ENCODE measurements around the gene ATP5PO. TPM values are rescaled to one million over a fixed set of nuclear protein-coding genes. Genes with fewer than 3 reads are reported as not detected.

ATP5PO gene, protein sequence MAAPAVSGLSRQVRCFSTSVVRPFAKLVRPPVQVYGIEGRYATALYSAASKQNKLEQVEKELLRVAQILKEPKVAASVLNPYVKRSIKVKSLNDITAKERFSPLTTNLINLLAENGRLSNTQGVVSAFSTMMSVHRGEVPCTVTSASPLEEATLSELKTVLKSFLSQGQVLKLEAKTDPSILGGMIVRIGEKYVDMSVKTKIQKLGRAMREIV
- total RNA-seq (2016; rRNA removed; fragmentation: Illumina TruSeq; extraction: Trizol) (256 and 343 TPM in 2 replicates), polyA plus RNA-seq (2011; rRNA removed) (210 and 297 TPM in 2 replicates), polyA minus RNA-seq (2011; rRNA and poly(A)+ RNA removed; ENCODE audit: low replicate concordance) (48.9 and 100 TPM in 2 replicates), Bru-seq, nascent RNA (percentile 95 among the genes with signal in this experiment), BruChase-seq, experiment 1, labeled RNA remaining after a 6-hour chase (percentile 98 among the genes with signal in this experiment), BruChase-seq, experiment 2, labeled RNA remaining after a 2-hour chase (percentile 97 among the genes with signal in this experiment)
- total RNA-seq (2016; cell fraction: cytosol; rRNA removed; fragmentation: Illumina TruSeq; extraction: Trizol; ENCODE audit: low read depth): 164 and 167 TPM in 2 replicates
- 249 and 372 TPM in 2 replicates for total RNA-seq (2016; cell fraction: insoluble cytoplasmic fraction; rRNA removed; fragmentation: Illumina TruSeq; extraction: Trizol)
- total RNA-seq (2016; cell fraction: membrane; rRNA removed; fragmentation: Illumina TruSeq; extraction: Trizol): 151 and 155 TPM in 2 replicates
- 91.7 and 110 TPM in 2 replicates for total RNA-seq (2016; cell fraction: nucleus; rRNA removed; fragmentation: Illumina TruSeq; extraction: Trizol)
- polyA plus RNA-seq (2011; cell fraction: cytosol; rRNA removed): 191 and 238 TPM in 2 replicates
- 57.6 and 58.8 TPM in 2 replicates for polyA plus RNA-seq (2011; cell fraction: nucleus; rRNA removed)
- 189 and 218 TPM in 2 replicates for polyA plus RNA-seq (2012)
- 156 and 166 TPM in 2 replicates for polyA plus RNA-seq (2016; cell fraction: cytosol; fragmentation: Illumina TruSeq; extraction: Trizol; ENCODE audit: low read depth)
- 387 and 430 TPM in 2 replicates for polyA plus RNA-seq (2016; cell fraction: insoluble cytoplasmic fraction; fragmentation: Illumina TruSeq; extraction: Trizol; ENCODE audit: low read depth)
- polyA plus RNA-seq (2016; cell fraction: membrane; fragmentation: Illumina TruSeq; extraction: Trizol; ENCODE audit: low read depth): 145 and 159 TPM in 2 replicates
- 154 and 160 TPM in 2 replicates for polyA plus RNA-seq (2016; cell fraction: nucleus; fragmentation: Illumina TruSeq; extraction: Trizol; ENCODE audit: insufficient read depth, low read depth)
- 42.2 and 52.1 TPM in 2 replicates for polyA minus RNA-seq (2011; cell fraction: cytosol; rRNA and poly(A)+ RNA removed)
- polyA minus RNA-seq (2011; cell fraction: nucleus; rRNA and poly(A)+ RNA removed): 34.6 and 39.2 TPM in 2 replicates
- long read RNA-seq, experiment 1, transcript ATP5PO-201 (7 exons, 932 nt): major isoform, 315 of 341 reads
- long read RNA-seq, experiment 1, partial matches to known transcripts: 15 of 341 reads
- long read RNA-seq, experiment 1, other reads (novel, unspliced or antisense): 10 of 341 reads
- long read RNA-seq, experiment 2, transcript ATP5PO-201 (7 exons, 932 nt): major isoform, 327 of 427 reads
- long read RNA-seq, experiment 2, partial matches to known transcripts: 64 of 427 reads
- long read RNA-seq, experiment 2, other reads (novel, unspliced or antisense): 36 of 427 reads

DNA sequence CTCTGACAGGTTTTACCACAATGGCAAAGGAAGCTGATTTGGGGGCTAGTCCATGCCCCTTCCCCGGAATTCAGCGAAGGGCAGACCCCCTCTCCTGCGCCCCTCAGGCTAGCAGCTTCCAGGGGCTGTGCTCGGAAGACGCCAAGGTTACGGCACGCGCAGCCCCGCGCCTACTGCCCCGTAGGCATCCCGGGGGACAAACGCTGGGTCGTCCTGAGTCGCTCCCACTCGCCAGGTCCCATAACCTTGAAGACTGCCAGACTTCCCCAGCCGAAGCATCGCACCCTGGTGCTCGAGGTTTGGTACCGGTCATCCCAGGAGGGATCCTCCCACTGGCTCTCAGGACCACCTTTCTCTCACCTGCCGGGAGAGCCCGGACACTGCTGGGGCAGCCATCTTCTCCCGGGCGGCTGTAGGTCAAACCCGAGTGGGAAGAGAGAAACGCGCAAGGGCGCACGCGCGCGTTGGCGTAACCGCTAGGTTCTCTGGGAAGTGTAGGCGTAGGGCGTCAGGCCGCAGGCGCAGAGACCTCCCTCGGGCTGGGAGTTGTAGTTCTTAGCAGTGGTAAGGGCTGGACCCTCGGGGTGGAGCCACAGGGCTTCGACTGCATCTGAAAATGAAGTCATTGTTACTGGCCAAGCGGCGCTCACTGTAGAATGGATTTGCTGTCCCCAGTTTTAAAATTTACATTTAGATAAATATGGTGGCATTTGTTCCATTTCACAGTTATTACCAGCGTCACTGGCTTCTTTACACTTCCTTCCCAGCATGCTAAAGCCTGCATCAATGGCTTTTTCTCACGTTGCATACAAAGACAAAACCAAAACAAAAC is at the start of gene ATP5PO:
Gene ATP5PO, minus strand, starts transcription at position 437 of the 832 bp plus-strand sequence. Its CDS starts 41 bp downstream, at position 396.
- WGBS (ENCODE audit: low lambda C conversion rate): 3% methylated on average over 21 of the region's 45 CpGs
- in situ Hi-C loops (cut with HindIII; ENCODE audit: extremely low pct_ligation_motif_present, low pct_unique_long_range_greater_than_20kb): no loop called here
- CTCF ChIA-PET (ENCODE audit: low intra/inter-chr PET ratio, low total read pairs): interaction anchor here (1.5 kb wide), 1 partner anchor 432 kb away, joined by 3 read pairs; no protein-coding TSS in a partner anchor
- TF ChIP-seq POLR2AphosphoS5 (IDR thresholded peaks at IDR 0.05; ENCODE audit: low read depth, low read length) (peak; percentile 97), ZNF292 (CRISPR knock-in tag; IDR thresholded peaks at IDR 0.05; ENCODE audit: borderline replicate concordance, low read depth) (0 out of 2 replicates have a peak, but pooled peaks have one; percentile 34), ATM (IDR thresholded peaks at IDR 0.05; ENCODE audit: borderline replicate concordance) (no peak), KLF15 (CRISPR knock-in tag; IDR thresholded peaks at IDR 0.05; ENCODE audit: borderline replicate concordance) (no peak), EP300 (IDR thresholded peaks at IDR 0.05; ENCODE audit: low read depth in 2 of 2, low read length in 2 of 2) (no peak), EP300 (CRISPR knock-in tag; IDR thresholded peaks at IDR 0.05; ENCODE audit: borderline replicate concordance) (no peak), ZFP36L2 (CRISPR knock-in tag; IDR thresholded peaks at IDR 0.05) (no peak), XRCC5 (optimal IDR thresholded peaks at IDR 0.05; ENCODE audit: low read length) (peak; percentile 66), GLI4 (CRISPR knock-in tag; IDR thresholded peaks at IDR 0.05; ENCODE audit: borderline replicate concordance) (no peak), DR1 (CRISPR knock-in tag; IDR thresholded peaks at IDR 0.05) (no peak), SPEN (CRISPR knock-in tag; IDR thresholded peaks at IDR 0.05; ENCODE audit: low read depth) (peak; percentile 63), ZNF772 (CRISPR knock-in tag; IDR thresholded peaks at IDR 0.05) (0 out of 2 replicates have a peak, but pooled peaks have one; percentile 22), ZNF776 (CRISPR knock-in tag; IDR thresholded peaks at IDR 0.05) (no peak), SOX5 (CRISPR knock-in tag; IDR thresholded peaks at IDR 0.05; ENCODE audit: borderline replicate concordance) (no peak), CENPT (CRISPR knock-in tag; IDR thresholded peaks at IDR 0.05; ENCODE audit: low read depth) (no peak), IRF2 (CRISPR knock-in tag; IDR thresholded peaks at IDR 0.05) (peak; percentile 89)
- TF ChIP-seq, protein P1, sequence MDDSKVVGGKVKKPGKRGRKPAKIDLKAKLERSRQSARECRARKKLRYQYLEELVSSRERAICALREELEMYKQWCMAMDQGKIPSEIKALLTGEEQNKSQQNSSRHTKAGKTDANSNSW (CRISPR knock-in tag; IDR thresholded peaks at IDR 0.05; ENCODE audit: borderline replicate concordance): no peak

More for the DNA sequence above, at the start of gene ATP5PO:
- DNase-seq (ENCODE audit: low spot score): peak; percentile 94
- Histone ChIP-seq H3K4me3 (replicated peaks in 1 of 3; ENCODE audit: insufficient read depth in 1 of 3, low read depth in 2 of 3, low read length in 3 of 3) (peak within 1 kb of the TSS; percentile 90 to 95 (median 94)), H3K79me2 (ENCODE audit: insufficient read depth, low read length) (peaks cover 23% of the 10 kb centered on the region), H4K20me1 (ENCODE audit: insufficient read depth, low read length) (no peaks in the 10 kb centered on the region), H3K27me3 (ENCODE audit: control insufficient read depth in 1 of 2, insufficient read depth in 2 of 2, low read length in 2 of 2) (no peaks in the 10 kb centered on the region; a peak in 1 of 5 replicates), H3K27ac (ENCODE audit: extremely low read length, insufficient read depth, low read length) (peak within 1 kb of the TSS; percentile 73), H3K9me3 (ENCODE audit: low read length) (no peaks in the 10 kb centered on the region), H3K36me3 (replicated peaks in 1 of 2; ENCODE audit: control insufficient read depth in 1 of 2, insufficient read depth in 2 of 2, low read length in 2 of 2) (peaks cover 0 to 22% of the 10 kb centered on the region in 2 experiments; a peak in 4 of 5 replicates), H3K4me2 (ENCODE audit: low read depth, low read length) (peak within 1 kb of the TSS; percentile 91), H3K4me1 (ENCODE audit: insufficient read depth, low read length) (peaks cover 45% of the 10 kb centered on the region), H3K9ac (ENCODE audit: insufficient read depth, low read depth, low read length) (peak within 1 kb of the TSS; percentile 92), H2AFZ (ENCODE audit: low read length) (peak within 1 kb of the TSS; percentile 87)
- peak; percentile 100 for ATAC-seq
- intact Hi-C loops (cut with micrococcal nuclease; ENCODE audit: unreplicated experiment): no loop called here
- peak; percentile 83 for FAIRE-seq
- TSS peak; percentile 80 for BruUV-seq (replicated peaks)
- POLR2A ChIA-PET: no interaction called here
